Caki2 (cell line): ENCODE data around the gene COL4A6. TPM values are rescaled to one million over a fixed set of nuclear protein-coding genes. Genes with fewer than 3 reads are reported as not detected.

ENCODE experiments used
- DNase-seq: peaks from one replicate; pipeline ENCODE4 v3.0.0-alpha.2; 2015; ENCODE audit warnings: low read depth
- in situ Hi-C: cut with HindIII; loops from 2 replicates; pipeline ENCODE4 v1.10.0; 2016; ENCODE audit warnings: low sequenced_read_pairs, low pct_unique_long_range_greater_than_20kb, mixed read lengths
- total RNA-seq: library from RNA; depleted of rRNA; stranded (reverse); fragments of >200 nt; shearing (Covaris generic); gene quantifications from 2 replicates; pipeline ENCODE4 v1.2.3, GENCODE V29; 2014; ENCODE audit warnings: low replicate concordance

Gene COL4A6
- total RNA-seq, 1 experiment from 2014 or later = not detected

DNA sequence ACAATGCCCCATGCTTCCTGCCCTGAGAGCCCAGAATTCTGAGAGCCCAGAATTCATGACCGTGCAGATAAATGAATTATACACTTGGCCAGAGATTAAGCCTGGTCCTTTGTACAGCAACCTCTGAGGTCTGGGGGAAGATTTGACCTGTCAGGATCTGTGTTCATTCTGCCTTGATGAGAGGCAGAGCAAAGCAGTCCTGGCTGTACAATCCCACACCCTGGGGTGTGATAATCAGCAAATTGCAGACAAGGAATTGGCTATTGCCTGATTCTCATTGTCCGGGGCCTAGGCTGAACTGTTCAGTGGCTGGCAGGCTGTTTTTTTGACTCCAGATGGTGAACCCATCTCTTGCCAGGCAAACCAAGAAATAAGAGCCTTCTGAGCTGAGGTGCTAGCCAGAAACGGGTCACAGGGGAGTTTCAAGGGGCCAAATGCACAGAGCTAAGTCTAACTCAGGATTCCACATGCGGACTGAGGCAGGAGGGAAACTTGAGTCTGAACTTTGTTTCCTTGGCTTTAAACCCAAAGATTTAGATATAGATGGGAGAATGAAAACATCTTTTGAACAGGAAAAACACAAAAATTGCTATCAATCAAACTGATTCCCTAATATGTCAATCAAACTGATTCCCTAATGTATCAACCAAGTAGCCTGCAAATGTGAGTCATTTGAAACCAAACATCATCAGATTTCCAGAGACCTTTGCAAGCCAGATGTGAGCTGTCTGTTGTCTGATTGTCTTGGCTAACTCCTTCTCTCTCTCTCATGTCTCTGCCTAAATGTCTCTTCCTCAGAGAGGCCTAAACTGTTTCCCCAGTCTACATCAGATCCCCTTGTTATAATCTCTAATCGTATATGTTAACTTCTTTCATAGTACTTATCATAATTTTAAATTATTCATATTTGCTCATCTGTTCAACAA is 187.3 kb downstream of the COL4A6 start:
- in situ Hi-C loops = no loop called here
- DNase-seq = no peak

- DNase-seq = no peak
Observed at GRCh38 chrX:108246304-108246954, 191.8 kb downstream of the COL4A6 start.

DNA sequence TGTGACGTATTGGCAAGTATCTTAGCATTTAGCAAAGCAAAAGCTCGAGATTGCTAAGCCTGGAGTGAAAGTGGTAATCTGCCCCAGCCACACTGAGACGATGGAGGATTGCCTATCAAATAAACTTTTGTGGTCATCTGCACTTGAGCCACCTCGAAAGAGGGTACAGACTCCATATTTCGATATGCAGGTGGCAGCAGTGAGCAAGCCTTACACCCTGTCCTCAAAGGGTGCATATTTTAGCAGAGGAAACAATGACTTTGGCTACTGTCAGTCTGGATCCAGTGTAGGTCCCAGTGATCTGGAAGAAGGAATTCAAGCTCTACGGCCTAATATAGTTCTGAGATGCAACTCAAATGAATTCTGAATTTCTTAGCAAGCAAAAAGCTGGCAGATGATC is 192.8 kb downstream of the COL4A6 start:
- in situ Hi-C loops = no loop called here
- DNase-seq = no peak

More at GRCh38 chrX:108246304-108246954, 191.8 kb downstream of the COL4A6 start:
- in situ Hi-C loops = no loop called here

DNA sequence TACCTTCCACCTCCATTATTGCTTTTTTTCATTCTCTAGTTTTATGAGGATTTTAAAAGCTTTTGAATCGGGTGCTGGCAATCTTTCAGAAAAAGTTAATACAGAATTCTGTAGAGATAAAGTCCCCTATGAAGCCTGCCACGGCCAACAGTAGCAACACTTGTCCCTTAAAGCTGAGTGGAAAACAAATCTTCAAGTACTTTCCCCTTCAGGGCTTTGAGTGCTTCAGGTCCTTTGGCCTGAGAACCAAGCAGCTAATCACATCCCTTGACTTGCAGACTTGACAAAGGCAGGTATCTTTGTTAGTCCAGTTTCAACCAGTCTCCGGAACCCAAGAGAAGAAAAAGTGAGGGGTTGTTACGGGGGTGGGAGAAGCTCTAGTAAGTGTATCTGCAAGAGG is 202.2 kb downstream of the COL4A6 start:
- DNase-seq = no peak
- in situ Hi-C loops = no loop called here

GRCh38 chrX:108230574-108230973 is 207.6 kb downstream of the COL4A6 start:
- DNase-seq = no peak
- in situ Hi-C loops = no loop called here

DNA sequence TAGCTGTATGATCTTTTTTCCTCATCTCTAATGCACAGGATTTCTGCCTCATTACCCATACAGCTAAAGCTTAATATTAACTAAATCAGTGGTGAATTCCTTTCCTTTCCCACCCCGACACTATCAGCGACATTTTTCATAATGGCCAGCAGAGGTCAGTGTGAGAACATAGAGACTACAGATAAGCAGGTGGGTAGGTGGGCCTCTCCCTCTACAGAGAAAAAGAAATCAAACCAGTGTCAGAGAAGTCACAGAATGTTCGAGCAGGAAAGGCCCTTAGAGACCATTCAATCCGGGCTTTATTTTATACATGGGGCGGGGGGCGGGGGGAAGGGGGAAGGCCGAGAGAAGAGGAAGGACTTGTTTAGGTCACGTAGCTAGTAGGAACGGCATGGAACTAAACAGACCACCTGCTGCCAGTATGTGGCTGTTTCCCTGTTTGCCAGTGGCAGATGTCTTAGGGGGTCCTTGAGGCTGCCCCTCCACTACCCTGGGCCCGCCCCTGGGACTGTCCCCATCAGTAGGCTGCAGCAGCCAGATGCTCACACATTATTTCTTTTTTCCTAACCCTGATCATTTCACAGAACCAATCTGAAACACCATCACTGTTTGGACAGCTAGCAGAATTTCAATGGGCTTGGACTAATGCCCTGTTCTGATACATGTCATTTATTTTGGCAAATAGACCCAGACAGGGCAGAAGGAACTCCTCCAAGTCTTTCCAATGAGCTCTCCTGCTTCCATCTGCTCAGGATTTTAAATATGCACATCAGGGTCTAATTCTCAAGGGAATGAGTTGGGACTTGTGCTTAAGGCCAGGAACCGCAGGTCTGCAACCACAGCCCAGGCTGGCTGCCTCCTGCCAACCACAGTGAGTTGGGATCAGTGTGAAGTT is 213.2 kb downstream of the COL4A6 start:
- in situ Hi-C loops = no loop called here
- DNase-seq = peak; percentile 78

DNA sequence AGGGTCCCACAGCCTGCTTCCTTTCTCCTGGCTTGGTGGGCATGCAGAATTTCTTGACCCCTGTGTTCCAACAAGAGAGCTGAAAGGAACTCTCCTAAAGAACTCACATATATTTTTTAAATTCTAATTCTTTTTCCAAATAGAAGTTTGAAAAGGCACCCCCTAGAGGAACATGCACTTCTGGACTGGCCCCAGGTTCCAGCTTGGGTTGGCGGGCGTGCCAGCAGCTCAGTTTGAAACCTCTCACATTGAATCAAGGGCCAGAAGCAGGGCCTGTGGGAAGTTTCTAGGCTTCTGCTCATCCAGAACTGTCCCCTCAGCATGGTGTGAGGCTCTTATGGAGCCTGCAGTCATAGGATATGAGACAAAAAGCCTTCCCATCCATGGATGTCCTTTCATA is 214.0 kb downstream of the COL4A6 start:
- in situ Hi-C loops = no loop called here
- no peak for DNase-seq

GRCh38 chrX:108223585-108223984 is 214.6 kb downstream of the COL4A6 start:
- in situ Hi-C loops = no loop called here
- DNase-seq = no peak

DNA sequence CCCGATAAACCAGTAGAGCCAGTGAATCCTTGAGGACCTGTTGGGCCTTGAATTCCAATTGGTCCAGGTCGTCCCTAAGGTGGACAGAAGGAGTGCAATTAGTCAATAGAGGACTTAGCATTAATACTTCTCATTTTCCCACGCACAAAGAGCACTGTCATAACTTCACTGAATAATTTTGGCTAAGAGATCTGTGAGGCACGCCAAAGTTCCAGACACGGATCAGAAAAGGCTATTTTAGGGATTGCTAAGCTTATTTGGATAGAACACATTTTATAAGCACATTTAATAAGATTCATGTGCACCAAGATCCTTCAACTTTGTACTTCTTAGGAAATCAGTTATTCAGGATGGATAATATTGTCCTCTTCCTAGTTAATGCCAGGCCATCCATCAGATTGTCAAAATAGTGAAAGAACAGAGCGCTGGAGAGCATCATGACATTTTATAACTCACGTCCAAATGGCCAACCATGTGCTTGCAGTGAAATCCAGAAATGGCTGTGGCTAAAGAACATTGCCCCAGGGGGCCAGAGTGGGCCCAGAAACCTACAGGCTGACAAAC is 216.8 kb downstream of the COL4A6 start:
- no peak for DNase-seq
- in situ Hi-C loops = no loop called here

DNA sequence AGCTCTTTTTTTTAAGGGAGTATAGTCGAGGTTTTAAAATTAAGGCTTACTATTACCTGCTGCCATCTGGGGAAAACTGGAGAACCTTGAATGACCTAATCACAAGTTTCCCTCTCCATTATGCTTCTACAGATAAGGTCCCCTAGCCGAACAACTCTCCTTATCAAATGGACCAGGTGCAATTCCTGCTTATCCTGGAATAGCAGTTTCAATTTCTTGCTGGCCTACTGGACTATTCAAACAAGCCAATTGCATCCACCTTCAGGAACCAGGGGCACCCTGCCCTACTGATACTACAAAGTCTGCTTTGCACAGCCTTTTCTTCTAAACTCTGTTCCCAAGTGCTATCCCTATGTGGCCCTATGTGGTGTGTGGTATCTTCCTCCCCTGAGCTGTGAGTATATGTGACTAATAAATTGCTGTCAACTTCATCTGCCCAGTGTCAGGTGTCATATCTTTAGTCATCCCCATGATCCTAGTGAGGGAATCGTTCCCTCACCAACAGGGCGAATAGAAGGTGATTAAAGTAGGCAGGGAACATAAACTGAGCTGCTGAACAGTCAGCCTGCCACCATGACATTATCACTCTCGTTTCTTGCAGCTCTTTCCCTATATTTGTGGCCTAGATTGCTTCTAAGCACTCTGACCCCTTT is 218.1 kb downstream of the COL4A6 start:
- DNase-seq = no peak
- in situ Hi-C loops = no loop called here

DNA sequence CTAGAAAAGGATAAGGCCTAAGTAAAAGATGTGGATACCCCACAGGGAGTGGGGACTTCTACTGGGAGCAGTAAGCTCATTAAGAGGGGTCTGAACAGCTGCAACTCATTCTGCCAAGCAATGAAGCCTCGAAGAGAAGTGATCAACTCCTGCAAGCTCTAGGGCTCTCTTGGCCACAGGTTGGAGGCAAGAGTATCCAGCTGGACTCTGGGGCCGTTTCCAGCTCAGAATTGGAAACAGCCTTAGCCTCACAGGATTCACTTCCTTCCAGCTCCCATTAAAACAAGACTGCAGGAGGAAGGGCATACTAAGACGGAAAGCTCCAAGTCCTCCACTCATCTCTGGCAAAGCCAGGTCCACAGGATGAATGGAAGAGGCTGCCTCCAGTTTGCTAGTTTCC is 220.3 kb downstream of the COL4A6 start:
- DNase-seq = no peak
- in situ Hi-C loops = no loop called here

- DNase-seq = no peak
- in situ Hi-C loops = no loop called here
Observed at GRCh38 chrX:108216919-108217571, 221.2 kb downstream of the COL4A6 start.

GRCh38 chrX:108216405-108216804 is 221.8 kb downstream of the COL4A6 start:
- in situ Hi-C loops = no loop called here
- DNase-seq = no peak

- in situ Hi-C loops = no loop called here
- DNase-seq = no peak
Observed at GRCh38 chrX:108211301-108211700, 226.9 kb downstream of the COL4A6 start.

DNA sequence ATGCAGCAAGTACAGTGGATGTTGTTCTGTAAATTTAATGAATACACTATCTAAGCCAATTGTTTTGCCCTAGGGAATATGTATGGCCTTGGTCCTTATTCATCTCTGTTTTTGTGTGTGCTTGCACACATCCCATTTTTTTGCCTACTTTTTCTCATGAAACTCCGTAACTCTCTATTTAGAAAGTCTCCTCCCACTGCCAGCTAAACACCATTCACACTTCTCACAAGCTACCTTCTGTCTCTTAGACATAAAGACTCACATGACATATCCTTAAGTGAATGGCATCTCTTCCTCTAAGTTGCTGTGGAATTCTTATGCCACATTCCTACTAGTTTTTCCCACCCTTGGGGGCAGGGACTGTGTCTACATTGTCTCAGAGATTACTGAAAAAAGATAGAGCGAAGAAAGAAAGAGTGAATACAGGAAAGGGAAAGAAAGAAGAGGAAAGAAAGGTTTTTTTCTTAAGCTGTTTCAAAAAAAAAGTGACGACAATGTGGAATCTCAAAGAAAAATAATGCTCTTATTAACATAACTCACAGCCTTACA is 229.1 kb downstream of the COL4A6 start:
- DNase-seq = no peak
- in situ Hi-C loops = no loop called here

DNA sequence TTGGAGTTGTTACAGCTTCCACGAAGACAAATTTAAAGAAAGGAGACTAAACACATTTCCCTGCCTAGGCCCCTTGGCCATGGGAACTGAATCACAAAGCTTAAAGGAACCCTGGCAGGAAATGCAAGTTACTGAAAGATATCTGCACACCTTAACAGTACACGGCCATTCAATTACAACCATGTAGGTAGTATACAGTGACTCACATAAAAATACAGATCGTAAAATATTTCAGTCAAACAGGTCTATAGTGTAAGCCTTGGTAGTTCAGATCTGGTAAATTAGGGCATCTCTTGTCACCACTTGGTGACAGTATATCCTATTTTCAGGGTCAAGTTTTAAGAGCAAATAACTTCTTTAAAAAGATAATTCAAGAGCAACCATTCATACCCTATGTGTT is 234.7 kb downstream of the COL4A6 start:
- in situ Hi-C loops = no loop called here
- no peak for DNase-seq

GRCh38 chrX:108199691-108200090 is 238.5 kb downstream of the COL4A6 start:
- DNase-seq = peak; percentile 41
- in situ Hi-C loops = no loop called here
